Activated CD4-positive, alpha-beta memory T cell treated with anti-CD3 and anti-CD28 coated beads for 36 hours (primary cell): ENCODE data around the gene RAPGEF2. TPM values are rescaled to one million over a fixed set of nuclear protein-coding genes. Genes with fewer than 3 reads are reported as not detected.

Experiments
- CTCF ChIA-PET: fragments of 350-600 bp; sonication (Branson Sonifier 250); formaldehyde crosslinking; loops from one replicate; lab custom pipeline; 2021; ENCODE audit warnings: antibody characterized with exemption, inconsistent platforms; lab: Charles Lee
- POLR2A ChIA-PET: fragments of 350-600 bp; sonication (Branson Sonifier 250); formaldehyde crosslinking; loops from one replicate; lab custom pipeline; 2021; ENCODE audit warnings: antibody characterized with exemption; lab: Charles Lee
- DNase-seq: peaks from one replicate; pipeline ENCODE4 v3.0.0-alpha.2; 2020
- H3K27ac Mint-ChIP-seq: one replicate; pipeline ENCODE4 v1.8.0; 2021; ENCODE audit warnings: mixed read lengths
- H3K27me3 Mint-ChIP-seq: one replicate; pipeline ENCODE4 v1.8.0; 2021; ENCODE audit warnings: mixed read lengths
- H3K36me3 Mint-ChIP-seq: one replicate; pipeline ENCODE4 v1.8.0; 2021; ENCODE audit warnings: mixed read lengths
- H3K4me1 Mint-ChIP-seq: one replicate; pipeline ENCODE4 v1.8.0; 2021; ENCODE audit warnings: low read depth, mixed read lengths
- H3K4me3 Mint-ChIP-seq: one replicate; pipeline ENCODE4 v1.8.0; 2021; ENCODE audit warnings: mild to moderate bottlenecking, mixed read lengths
- H3K9me3 Mint-ChIP-seq: one replicate; pipeline ENCODE4 v1.8.0; 2021; ENCODE audit warnings: mixed read lengths
- intact Hi-C: fragments of 100-400 bp; cut with micrococcal nuclease; formaldehyde crosslinking; loops from one replicate; pipeline ENCODE4 v1.15.1; 2023
- total RNA-seq, 2 experiments: library from RNA; stranded (reverse); gene quantifications; one replicate each; pipeline ENCODE4 v1.2.3, GENCODE V29; 2021

RAPGEF2 gene
- total RNA-seq, 2 experiments from 2014 or later, result 18.6 to 22.0 TPM

DNA sequence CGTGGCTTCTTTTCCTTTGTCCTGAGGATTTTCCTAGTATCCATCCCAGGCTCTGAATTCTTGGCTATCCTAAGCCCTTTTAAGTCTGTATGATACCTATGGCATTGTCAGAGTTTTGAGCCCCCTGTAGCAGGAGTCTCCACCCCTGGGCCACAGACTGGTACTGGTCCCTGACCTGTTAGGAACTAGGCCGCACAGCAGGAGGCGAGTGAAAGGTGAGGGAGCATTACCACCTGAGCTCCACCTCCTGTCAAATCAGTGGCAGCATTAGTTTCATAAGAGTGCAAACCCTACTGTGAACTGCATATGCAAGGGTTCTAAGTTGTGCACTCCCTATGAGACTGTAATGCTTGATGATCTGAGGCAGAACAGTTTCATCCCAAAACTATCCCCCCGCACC lies 216.1 kb downstream of the RAPGEF2 start:
- CTCF ChIA-PET, result no interaction called here

DNA sequence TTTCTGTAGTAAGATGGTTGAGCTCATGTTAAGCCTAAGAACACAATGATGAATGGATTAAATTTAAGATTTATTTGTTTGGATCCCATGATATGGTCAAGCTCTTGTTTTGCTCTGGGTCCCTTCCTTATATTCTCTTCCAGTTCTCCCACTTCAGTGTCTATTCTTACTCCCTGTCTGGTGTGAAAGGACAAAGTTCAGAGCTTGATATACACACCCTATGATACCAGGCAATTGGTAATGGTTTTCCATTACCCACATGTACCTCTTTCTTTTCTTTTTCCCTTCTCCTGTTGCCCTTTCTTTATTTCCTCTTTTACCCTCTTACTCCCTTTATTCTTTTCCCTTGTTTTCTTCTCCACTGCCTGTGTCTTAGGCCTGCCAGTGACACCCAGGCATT lies 223.6 kb downstream of the RAPGEF2 start:
- no peak for DNase-seq
- POLR2A ChIA-PET, result no interaction called here
- no peak overlapping the region for H3K4me3 Mint-ChIP-seq
- intact Hi-C loops, result no loop called here
- H3K36me3 Mint-ChIP-seq, result peaks cover 31% of the 10 kb centered on the region
- no peaks in the 10 kb centered on the region for H3K27me3 Mint-ChIP-seq
- H3K4me1 Mint-ChIP-seq, result no peaks in the 10 kb centered on the region
- no peak overlapping the region for H3K27ac Mint-ChIP-seq
- no peaks in the 10 kb centered on the region for H3K9me3 Mint-ChIP-seq
- CTCF ChIA-PET, result no interaction called here

More for the DNA sequence above, 216.1 kb downstream of the RAPGEF2 start:
- no peak for DNase-seq
- H3K27ac Mint-ChIP-seq, result no peak overlapping the region
- POLR2A ChIA-PET, result no interaction called here
- no peaks in the 10 kb centered on the region for H3K9me3 Mint-ChIP-seq
- H3K36me3 Mint-ChIP-seq, result peaks cover 39% of the 10 kb centered on the region
- H3K4me3 Mint-ChIP-seq, result no peak overlapping the region
- no peaks in the 10 kb centered on the region for H3K27me3 Mint-ChIP-seq
- intact Hi-C loops, result no loop called here
- no peaks in the 10 kb centered on the region for H3K4me1 Mint-ChIP-seq

DNA sequence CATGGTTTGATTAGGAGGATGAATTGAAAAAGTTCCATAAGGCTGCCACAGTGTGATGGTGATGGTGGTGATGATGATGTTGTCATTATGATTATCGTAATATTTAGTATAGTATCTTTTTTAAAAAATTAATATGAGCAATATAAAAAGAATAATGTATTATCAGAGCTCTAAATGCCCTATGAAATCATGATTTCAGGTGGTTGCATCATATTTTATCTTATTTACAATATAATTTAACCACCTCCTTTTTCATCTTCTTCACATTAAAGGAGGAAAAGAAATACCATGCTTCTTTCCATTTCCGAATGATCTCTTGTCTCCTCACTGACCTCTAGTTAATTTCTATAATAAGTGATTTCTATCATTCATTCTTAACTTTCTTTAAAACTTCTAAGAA lies 225.9 kb downstream of the RAPGEF2 start:
- H3K36me3 Mint-ChIP-seq, result peaks cover 26% of the 10 kb centered on the region
- ChIA-PET POLR2A (no interaction called here), CTCF (no interaction called here)
- H3K27ac Mint-ChIP-seq, result no peak overlapping the region
- H3K4me3 Mint-ChIP-seq, result no peak overlapping the region
- no peaks in the 10 kb centered on the region for H3K4me1 Mint-ChIP-seq
- H3K27me3 Mint-ChIP-seq, result no peaks in the 10 kb centered on the region
- no peak for DNase-seq
- no peaks in the 10 kb centered on the region for H3K9me3 Mint-ChIP-seq
- intact Hi-C loops, result no loop called here

DNA sequence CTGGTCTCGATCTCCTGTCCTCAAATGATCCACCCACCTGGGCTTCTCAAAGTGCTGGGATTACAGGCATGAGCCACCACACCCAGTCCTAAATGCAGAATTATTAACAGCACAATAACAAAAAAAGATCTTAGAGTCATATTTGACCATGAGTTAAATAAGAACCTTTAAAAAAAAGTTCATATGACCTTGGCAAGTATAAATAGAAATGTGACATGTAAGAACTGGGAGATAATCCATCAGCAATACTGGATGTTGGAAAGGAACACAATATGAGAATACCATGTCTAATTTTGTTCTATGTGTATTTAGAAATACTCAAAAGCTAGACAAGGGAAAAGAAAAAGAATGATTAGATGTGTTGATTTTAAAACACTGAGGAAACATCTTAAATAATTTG lies 231.6 kb downstream of the RAPGEF2 start:
- intact Hi-C loops, result no loop called here
- Mint-ChIP-seq H3K9me3 (no peaks in the 10 kb centered on the region), H3K27ac (no peak overlapping the region), H3K36me3 (peaks cover 42% of the 10 kb centered on the region), H3K4me1 (no peaks in the 10 kb centered on the region), H3K27me3 (no peaks in the 10 kb centered on the region), H3K4me3 (no peak overlapping the region)
- ChIA-PET CTCF (no interaction called here), POLR2A (no interaction called here)
- DNase-seq, result no peak

DNA sequence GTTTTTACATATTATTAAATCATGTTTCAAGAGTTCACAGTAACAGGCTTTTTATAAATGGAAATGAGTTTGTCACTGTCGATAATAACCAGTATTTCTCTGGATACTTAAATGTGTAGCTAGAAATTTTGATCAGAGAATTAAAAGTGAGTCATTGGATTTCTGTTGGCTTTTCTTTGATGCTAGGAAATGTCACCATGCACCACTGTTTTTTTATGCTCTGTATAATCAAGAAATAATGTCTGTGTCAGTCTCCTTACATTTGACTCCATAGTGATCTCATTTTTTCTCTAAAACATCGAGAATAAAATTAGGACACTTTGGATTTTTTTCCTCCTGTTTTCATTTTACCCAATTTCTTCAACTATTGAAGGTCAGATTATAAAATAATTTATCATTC lies 234.2 kb downstream of the RAPGEF2 start:
- POLR2A ChIA-PET, result interaction anchor here (0.6 kb wide), 1 partner anchor 557 kb away, joined by 3 read pairs; no protein-coding TSS in a partner anchor
- intact Hi-C loops, result no loop called here
- no peaks in the 10 kb centered on the region for H3K9me3 Mint-ChIP-seq
- no peaks in the 10 kb centered on the region for H3K27me3 Mint-ChIP-seq
- no peak overlapping the region for H3K27ac Mint-ChIP-seq
- CTCF ChIA-PET, result no interaction called here
- peaks cover 43% of the 10 kb centered on the region for H3K36me3 Mint-ChIP-seq
- DNase-seq, result no peak
- no peak overlapping the region for H3K4me3 Mint-ChIP-seq
- no peaks in the 10 kb centered on the region for H3K4me1 Mint-ChIP-seq

DNA sequence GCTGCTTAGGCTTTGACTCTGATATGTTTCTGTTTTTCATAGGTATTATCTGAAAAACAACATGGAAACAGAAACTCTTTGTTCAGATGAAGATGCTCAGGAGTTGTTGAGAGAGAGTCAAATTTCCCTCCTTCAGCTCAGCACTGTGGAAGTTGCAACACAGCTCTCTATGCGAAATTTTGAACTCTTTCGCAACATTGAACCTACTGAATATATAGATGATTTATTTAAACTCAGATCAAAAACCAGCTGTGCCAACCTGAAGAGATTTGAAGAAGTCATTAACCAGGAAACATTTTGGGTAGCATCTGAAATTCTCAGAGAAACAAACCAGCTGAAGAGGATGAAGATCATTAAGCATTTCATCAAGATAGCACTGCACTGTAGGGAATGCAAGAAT lies 238.6 kb downstream of the RAPGEF2 start:
- no peak for DNase-seq
- H3K36me3 Mint-ChIP-seq, result peaks cover 56% of the 10 kb centered on the region
- H3K27me3 Mint-ChIP-seq, result no peaks in the 10 kb centered on the region
- H3K4me1 Mint-ChIP-seq, result no peaks in the 10 kb centered on the region
- no peak overlapping the region for H3K27ac Mint-ChIP-seq
- POLR2A ChIA-PET, result no interaction called here
- intact Hi-C loops, result no loop called here
- CTCF ChIA-PET, result no interaction called here
- no peaks in the 10 kb centered on the region for H3K9me3 Mint-ChIP-seq
- no peak overlapping the region for H3K4me3 Mint-ChIP-seq

DNA sequence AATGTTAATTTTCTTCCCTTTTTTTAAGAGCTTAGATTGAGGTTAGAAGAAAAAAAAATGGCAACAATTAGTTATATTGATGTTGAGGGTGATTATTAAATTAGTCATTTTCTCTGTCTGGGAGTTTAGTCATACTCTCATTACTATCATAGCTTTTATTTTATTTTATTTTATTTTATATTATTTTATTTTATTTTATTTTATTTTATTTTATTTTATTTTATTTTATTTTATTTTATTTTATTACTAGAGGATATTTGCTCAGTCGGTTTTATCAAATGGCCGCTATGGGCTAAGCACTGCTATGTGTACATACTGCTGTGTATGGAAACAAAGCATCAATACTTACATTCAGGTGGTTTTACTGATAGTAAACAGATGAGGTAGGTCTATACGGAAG lies 239.5 kb downstream of the RAPGEF2 start:
- Mint-ChIP-seq H3K27me3 (no peaks in the 10 kb centered on the region), H3K9me3 (no peaks in the 10 kb centered on the region), H3K36me3 (peaks cover 61% of the 10 kb centered on the region), H3K4me3 (no peak overlapping the region), H3K27ac (no peak overlapping the region), H3K4me1 (no peaks in the 10 kb centered on the region)
- ChIA-PET CTCF (no interaction called here), POLR2A (no interaction called here)
- intact Hi-C loops, result no loop called here
- DNase-seq, result no peak

DNA sequence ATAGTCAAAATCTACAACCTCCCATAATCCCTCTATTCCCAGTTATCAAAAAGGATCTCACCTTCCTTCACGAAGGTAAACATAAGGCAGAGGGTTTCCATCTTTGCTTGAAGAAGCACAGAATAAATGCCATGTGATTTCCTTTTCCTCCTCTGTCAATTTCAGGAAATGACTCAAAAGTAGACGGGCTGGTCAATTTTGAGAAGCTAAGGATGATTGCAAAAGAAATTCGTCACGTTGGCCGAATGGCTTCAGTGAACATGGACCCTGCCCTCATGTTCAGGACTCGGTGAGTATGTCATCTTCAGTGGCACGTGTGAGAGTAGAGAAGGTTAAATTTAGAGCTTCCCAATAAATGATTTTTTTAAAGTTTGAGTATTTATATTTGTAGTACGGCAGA lies 240.2 kb downstream of the RAPGEF2 start:
- peaks cover 61% of the 10 kb centered on the region for H3K36me3 Mint-ChIP-seq
- no peak overlapping the region for H3K27ac Mint-ChIP-seq
- no peaks in the 10 kb centered on the region for H3K27me3 Mint-ChIP-seq
- H3K4me3 Mint-ChIP-seq, result no peak overlapping the region
- POLR2A ChIA-PET, result no interaction called here
- no peaks in the 10 kb centered on the region for H3K4me1 Mint-ChIP-seq
- no peaks in the 10 kb centered on the region for H3K9me3 Mint-ChIP-seq
- CTCF ChIA-PET, result no interaction called here
- no peak for DNase-seq
- intact Hi-C loops, result no loop called here

DNA sequence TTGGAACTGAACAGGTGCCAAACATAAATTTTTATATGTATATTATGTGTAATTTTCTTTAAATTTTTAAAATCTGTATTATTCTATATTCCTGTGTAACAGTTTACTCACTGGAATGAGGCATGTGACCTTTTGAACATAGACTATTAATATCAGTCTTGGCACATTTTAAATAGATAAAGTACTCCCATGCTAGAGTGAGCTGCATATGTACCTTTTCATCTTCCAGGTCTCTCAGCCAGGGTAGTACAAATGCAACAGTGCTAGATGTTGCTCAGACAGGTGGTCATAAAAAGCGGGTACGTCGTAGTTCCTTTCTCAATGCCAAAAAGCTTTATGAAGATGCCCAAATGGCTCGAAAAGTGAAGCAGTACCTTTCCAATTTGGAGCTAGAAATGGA lies 242.0 kb downstream of the RAPGEF2 start:
- ChIA-PET CTCF (no interaction called here), POLR2A (no interaction called here)
- H3K27me3 Mint-ChIP-seq, result no peaks in the 10 kb centered on the region
- H3K27ac Mint-ChIP-seq, result no peak overlapping the region
- intact Hi-C loops, result no loop called here
- H3K4me3 Mint-ChIP-seq, result no peak overlapping the region
- H3K36me3 Mint-ChIP-seq, result peaks cover 52% of the 10 kb centered on the region
- no peaks in the 10 kb centered on the region for H3K9me3 Mint-ChIP-seq
- H3K4me1 Mint-ChIP-seq, result no peaks in the 10 kb centered on the region
- no peak for DNase-seq

DNA sequence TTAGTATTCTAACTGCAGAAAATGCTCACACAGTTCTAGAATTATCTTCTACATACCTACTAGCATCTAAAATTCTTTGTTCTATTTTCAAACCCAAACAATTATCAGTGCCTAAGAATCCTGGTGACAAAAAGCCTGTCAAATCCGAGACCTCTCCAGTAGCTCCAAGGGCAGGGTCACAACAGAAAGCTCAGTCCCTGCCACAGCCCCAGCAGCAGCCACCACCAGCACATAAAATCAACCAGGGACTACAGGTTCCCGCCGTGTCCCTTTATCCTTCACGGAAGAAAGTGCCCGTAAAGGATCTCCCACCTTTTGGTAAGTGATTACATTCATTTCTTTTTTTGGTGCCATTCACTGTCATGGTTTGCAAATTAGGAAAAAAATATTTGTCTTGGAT lies 243.8 kb downstream of the RAPGEF2 start:
- Mint-ChIP-seq H3K27ac (no peak overlapping the region), H3K36me3 (peaks cover 50% of the 10 kb centered on the region)
- intact Hi-C loops, result no loop called here

DNA sequence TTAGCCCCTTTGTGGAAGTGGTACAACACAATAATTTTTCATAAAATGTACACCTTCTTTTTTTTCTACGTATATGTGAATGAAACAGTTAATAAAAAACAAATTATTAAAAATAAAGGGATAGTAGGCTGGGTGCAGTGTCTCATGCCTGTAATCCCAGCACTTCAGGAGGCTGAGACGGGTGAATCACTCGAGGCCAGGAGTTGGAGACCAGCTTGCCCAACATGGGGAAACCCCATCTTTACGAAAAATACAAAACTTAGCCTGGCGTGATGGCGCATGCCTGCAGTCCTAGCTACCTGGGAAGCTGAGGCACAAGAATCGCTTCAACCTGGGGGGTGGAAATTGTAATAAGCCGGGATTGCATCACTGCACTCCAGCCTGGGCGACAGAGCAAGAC lies 244.9 kb downstream of the RAPGEF2 start:
- intact Hi-C loops, result no loop called here
- Mint-ChIP-seq H3K9me3 (no peaks in the 10 kb centered on the region), H3K27ac (no peak overlapping the region), H3K4me3 (no peak overlapping the region), H3K36me3 (peaks cover 43% of the 10 kb centered on the region), H3K4me1 (no peaks in the 10 kb centered on the region), H3K27me3 (no peaks in the 10 kb centered on the region)
- DNase-seq, result no peak
- ChIA-PET CTCF (no interaction called here), POLR2A (no interaction called here)

More for the DNA sequence above, 243.8 kb downstream of the RAPGEF2 start:
- DNase-seq, result no peak
- no peaks in the 10 kb centered on the region for H3K27me3 Mint-ChIP-seq
- no peaks in the 10 kb centered on the region for H3K9me3 Mint-ChIP-seq
- H3K4me1 Mint-ChIP-seq, result no peaks in the 10 kb centered on the region
- no peak overlapping the region for H3K4me3 Mint-ChIP-seq
- CTCF ChIA-PET, result no interaction called here
- POLR2A ChIA-PET, result no interaction called here

DNA sequence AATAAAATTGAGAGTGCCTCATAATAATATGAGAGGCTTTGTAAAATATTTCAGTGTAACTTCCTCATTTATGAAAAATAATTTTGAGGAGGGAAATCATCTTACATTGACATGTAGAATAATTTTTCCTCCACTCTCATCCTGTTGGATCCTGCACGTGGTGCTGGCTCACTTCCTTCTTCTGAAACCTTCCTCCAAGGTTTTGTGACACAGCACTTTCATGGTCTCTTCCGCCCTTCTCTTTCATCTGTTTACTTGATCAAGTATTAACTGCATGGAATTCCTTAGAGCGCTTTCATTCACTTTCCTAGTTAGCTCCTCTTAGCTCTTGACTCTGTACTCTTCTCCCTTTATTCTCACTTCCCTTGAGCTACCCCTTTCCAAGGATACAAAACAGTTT lies 246.5 kb downstream of the RAPGEF2 start:
- POLR2A ChIA-PET, result no interaction called here
- no peak overlapping the region for H3K4me3 Mint-ChIP-seq
- H3K36me3 Mint-ChIP-seq, result peaks cover 41% of the 10 kb centered on the region
- CTCF ChIA-PET, result no interaction called here
- H3K4me1 Mint-ChIP-seq, result no peaks in the 10 kb centered on the region
- H3K27ac Mint-ChIP-seq, result no peak overlapping the region
- intact Hi-C loops, result no loop called here
- no peaks in the 10 kb centered on the region for H3K9me3 Mint-ChIP-seq
- no peaks in the 10 kb centered on the region for H3K27me3 Mint-ChIP-seq
- no peak for DNase-seq

DNA sequence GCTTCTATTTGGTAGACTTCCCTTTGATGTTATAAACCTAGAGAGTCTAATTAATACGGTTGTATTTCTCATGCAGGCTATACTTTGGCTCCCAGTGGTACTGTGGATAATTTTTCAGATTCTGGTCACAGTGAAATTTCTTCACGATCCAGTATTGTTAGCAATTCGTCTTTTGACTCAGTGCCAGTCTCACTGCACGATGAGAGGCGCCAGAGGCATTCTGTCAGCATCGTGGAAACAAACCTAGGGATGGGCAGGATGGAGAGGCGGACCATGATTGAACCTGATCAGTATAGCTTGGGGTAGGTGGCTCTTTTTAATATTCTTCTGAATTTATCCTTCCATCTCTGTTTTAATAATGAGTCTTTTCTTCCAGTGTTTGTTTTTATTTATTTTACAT lies 249.7 kb downstream of the RAPGEF2 start:
- H3K27me3 Mint-ChIP-seq, result no peaks in the 10 kb centered on the region
- no peaks in the 10 kb centered on the region for H3K9me3 Mint-ChIP-seq
- no peak overlapping the region for H3K4me3 Mint-ChIP-seq
- ChIA-PET POLR2A (no interaction called here), CTCF (interaction anchor here (0.6 kb wide), 1 partner anchor 97 kb away, joined by 3 read pairs; no protein-coding TSS in a partner anchor)
- no peaks in the 10 kb centered on the region for H3K4me1 Mint-ChIP-seq
- DNase-seq, result no peak
- intact Hi-C loops, result no loop called here
- no peak overlapping the region for H3K27ac Mint-ChIP-seq
- peaks cover 36% of the 10 kb centered on the region for H3K36me3 Mint-ChIP-seq
